SKM-1 treated with dmso at 0.1 percent for 144 hours (cell line): ENCODE results near the gene DCP1A.

Source experiments
- DNase-seq: peaks from one replicate; lab custom pipeline; 2025; ENCODE audit not compliant: unreplicated experiment; lab: John Stamatoyannopoulos, UW

Gene DCP1A

DNA sequence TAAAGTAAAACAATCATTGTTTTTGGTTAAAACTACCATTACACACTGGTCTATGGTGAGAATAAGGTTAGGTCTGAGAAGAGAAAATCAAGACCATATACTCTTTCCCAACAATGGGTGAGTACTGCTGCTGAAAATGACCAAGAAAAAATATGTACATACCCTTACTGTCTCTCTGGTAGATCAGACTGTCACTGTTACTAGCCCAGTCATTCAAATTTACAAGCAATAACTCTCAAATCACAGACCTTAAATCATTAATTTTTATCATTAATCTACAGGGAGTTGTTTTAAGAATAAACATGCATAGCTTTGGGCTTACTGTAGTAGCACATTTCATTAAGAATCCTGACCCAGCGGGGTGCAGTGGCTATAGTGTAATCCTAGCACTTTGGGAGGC lies 17.4 kb downstream of the DCP1A start:
- DNase-seq: no peak

DNA sequence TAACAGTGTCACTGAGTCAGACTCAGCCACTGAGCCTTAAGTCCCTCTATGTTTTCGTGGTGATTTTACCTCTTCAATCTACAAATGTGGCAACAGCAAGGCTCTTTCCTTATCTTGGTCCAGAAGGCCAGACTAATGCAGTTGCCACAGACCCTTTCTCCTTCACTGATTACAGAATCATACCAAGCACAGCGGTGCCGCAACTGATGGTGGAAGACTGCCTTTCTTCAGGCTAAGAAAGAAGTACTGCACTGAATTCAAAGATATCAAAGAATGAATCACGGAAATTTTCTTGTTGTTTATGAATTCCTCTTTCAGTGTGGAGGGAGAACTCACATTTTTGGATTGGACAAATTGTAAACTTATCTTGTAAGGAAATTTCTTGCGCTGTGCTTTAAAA lies 18.6 kb downstream of the DCP1A start:
- no peak for DNase-seq

DNA sequence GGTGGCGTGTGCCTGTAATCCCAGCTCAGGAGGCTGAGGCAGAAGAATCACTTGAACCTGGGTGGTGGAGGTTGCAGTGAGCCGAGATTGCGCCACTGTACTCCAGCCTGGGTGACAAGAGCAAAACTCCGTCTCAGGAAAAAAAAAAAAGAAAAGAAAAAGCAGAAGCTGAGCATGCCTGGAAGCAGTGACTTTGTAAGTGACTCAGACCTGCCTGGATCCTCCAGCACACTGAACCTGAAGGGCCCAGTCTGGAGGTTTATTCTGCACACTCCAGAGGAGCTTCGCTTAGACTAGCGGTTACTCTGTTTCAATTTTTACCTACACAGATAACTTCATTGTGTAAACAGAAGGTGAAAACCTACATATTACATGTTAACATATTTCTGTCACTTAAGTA lies 19.4 kb downstream of the DCP1A start:
- DNase-seq: peak; percentile 79

DNA sequence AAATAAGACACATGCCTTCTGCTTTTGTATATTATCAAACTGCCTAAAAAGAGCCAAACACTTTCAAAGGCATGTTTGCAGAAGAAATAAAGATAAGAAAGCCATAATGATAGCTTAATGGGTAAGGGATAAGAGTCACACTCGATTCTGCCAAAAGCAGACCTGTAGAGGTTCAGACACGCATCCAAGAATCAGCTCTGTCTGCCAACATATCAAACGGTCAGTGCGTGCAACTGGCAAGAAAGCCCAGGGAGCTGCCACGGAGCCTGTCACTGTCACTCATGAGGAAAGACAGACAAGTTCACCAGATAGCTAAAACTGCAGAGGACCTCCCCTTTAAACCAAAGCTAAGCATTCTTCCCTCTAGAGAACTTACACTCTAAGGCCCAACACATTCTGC lies 23.2 kb downstream of the DCP1A start:
- no peak for DNase-seq

DNA sequence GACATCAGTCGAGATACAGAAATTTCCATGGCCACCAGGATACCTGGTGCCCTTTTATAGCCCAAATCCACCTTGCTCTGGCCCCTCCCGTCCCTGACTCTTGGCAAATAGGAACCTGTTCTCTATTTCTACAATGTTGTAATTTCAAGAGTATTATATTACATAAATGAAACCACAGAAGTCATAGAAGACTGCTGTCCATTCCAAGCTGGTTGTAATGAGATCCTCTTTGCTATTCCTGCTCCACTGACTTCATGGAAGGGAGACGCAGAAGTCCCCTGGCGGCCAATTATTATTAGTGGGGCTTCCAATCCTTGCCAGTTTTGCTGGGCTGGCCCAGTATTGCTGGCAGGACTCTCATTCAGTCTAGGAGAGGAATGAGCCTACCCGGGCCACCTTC lies 26.6 kb downstream of the DCP1A start:
- no peak for DNase-seq

DNA sequence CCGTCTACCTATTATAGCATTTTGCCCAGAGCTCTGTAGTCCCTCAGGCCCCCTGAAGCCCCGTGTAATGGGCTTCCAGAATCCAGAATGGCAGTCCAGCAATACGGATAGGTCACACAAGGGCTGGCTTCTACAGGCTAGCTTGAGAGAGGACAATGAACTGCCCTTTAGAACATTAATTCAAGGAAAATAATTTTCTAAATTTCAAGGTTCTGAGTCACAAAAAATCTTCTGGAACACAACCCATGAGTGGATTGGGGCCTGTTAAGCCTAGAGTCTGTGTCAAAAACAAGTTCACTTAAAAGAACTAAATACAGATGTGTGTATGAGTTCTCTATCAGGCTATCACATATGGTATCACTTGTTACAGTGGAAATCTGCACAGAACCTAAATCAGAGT lies 28.8 kb downstream of the DCP1A start:
- no peak for DNase-seq

DNA sequence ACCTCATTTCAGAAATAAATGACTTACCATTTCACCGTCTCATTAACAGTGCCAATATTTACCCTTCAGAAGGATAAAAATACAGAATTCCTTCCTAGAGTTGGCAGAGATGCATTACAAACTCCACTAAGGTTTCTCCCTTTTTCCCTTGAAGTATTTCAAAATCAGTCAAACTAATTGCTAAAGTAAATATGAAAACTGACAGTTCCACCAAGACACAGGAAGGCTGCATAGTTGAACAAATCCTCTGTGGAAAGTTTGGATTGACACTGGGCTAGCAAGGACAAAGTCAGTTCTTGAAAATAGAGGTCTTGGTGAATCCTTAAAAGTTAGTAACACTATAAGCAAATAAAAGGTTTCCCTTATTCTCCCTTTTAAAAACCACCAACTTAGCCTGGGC lies 34.5 kb downstream of the DCP1A start:
- DNase-seq: no peak

DNA sequence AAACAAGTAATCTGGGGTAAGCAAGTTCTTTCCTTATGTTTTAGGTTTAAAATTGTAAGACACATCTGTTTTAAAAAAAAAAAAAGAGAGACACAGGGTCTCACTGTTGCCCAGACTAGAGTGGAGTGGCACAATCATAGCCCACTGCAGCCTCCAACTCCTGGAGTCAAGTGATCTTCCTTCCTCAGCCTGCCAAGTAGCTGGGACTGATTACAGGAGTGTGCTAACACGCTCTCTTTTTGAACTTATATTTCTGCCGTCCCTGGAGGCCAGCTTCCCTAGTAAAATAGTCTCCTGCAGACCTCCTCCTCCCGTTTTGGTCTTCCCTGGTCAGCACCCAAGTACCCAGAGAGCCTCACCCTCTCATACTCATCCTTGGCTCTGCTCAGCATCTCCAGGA lies 35.5 kb downstream of the DCP1A start:
- DNase-seq: no peak

DNA sequence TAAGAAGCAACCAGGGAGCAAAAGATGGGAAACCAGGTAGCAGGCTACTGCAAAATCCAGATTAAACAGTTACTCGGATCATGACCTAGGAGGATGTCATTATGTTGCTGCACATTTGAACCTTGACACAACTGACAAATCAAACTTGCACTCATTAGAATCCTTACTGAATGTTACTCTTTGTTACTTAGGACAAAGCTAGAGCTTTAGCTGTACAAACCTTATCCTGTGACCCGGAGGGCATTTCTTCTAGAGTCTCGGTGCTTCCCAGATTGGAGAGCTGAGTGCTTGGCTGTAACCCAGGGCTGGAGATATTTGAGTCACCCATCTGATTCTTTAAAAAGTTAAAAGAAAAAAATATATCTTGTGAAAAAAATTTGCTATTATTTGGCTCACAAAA lies 43.4 kb downstream of the DCP1A start:
- no peak for DNase-seq

DNA sequence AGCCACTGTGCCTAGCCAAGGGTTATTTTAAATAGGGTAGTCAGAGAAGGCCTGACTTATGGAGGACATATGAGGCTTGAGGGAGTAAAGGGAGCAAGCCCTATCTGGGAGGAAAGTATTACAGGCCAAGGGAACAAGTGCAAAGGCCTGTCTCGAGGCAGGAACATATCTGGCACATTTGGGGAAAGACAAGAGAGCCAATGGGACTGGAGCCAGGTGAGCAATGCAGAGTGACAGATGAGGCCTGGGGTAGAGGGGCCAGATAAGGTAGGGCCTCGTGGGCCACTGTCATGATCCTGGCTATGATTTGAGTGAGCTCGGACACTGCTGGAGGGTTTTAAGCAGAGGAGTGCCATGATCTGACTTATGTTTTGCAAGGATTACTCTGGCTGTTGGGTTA lies 43.8 kb downstream of the DCP1A start:
- no peak for DNase-seq

DNA sequence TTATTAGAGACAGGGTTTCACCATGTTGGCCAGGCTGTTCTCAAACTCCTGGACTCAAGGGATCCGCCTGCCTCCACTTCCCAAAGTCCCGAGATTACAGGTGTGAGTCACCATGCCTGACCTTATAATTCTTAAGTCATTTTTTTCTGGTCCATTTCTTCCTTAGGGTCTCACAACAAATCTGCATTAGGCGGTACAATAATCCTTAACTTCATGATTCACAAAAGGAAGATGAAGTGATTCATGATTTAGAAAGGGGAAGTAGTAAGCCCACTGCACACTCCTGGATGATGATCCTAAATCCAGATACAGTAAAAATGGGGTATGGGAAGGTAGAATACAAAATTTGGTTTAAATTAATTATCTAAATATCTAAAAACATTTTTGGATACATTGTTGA lies 46.5 kb downstream of the DCP1A start:
- DNase-seq: no peak

DNA sequence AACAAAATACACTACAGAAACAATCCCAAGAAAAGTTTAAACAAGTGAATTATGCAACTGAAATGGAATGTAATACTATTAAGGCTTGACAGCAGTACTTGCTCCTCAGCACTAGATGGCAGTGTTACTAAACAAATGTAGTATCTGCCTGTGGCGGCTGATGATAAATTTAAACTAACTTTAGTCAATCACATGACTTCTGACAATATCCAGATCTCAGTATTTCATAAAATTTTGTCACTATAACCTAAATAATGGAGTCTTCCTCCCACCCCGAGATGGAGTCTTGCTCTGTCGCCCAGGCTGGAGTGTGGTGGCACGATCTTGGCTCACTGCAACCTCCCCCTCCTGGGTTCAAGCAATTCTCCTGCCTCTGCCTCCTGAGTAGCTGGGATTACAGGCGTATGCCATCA lies 47.7 kb downstream of the DCP1A start:
- peak; percentile 57 for DNase-seq

DNA sequence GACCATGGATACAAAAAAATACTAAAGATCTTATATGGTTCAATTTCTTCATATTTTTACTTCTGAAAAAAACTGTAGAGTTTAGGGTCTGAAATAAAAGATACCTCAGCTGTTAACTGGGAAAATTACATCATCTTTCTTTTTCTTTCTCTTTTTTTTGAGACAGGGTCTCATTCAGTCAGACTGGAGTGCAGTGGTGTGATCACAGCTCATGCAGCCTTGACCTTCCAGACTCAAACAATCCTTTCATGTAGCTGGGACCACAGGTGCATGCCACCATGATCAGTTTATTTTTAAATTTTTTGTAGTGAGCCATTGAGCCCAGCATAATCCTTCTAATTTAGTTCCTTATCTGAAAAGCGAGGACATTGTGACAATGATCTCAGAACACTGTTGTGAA lies 51.9 kb downstream of the DCP1A start:
- no peak for DNase-seq

DNA sequence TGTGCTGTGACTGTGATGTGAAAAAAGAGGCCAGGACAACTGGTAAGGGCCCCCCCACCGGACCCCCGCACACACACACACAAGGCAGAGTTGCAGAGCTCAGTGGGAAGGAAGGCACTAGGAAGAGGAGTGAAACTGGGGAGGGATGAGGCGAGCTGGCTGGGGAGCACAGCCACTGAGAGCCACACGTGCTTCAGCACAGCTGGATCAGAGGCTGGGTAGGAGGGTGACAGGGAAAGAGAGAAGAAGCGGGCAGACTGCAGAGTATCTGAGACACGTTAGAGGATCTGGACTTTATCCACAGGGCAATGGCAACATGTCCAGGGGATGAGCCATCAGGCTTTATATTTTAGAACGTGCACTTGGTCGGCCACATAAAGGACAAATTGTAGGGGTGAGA lies 53.5 kb downstream of the DCP1A start:
- DNase-seq: no peak

DNA sequence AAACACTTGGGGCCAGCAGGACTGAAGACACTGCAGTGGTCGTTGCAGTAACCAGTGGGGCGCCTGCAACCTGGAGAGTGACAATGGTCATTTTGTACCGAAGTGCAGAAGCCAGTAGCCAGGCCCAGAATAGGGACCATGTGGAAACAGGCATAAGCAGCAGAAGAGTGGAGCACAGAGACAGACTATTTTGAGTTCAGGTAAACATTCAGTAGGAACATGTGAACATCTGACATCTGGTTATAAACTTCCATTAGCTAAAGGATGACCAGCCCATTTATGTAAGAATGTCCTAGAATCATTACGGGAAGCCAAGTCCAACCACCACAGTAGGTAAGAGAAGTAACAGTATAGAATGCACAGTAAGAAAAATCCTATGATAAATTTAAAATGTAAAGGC lies 59.1 kb downstream of the DCP1A start:
- DNase-seq: no peak

DNA sequence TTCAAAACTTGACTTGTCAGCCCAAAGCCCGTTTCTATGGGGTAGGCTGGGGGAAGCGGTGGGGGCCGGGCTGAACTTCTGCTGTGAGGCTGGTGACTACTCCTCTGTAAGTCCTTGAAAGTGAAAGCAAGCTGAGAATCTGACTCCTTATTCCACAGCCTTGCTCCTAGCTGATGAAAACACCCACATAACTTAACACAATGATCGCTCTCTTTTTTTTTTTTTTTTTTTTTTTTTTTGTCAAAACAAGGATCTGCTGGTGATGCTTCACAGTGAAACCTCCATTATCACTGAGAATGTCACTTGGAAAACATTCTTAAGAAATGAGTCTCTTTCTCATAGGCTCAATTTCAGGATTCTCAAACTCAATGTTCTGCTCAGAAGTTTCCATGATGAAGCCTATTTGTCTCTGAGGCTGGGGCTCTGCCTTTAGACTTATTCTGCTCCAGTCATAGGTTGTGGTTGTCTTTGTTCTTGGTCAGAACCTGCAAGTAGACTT lies 60.2 kb downstream of the DCP1A start:
- DNase-seq: no peak

DNA sequence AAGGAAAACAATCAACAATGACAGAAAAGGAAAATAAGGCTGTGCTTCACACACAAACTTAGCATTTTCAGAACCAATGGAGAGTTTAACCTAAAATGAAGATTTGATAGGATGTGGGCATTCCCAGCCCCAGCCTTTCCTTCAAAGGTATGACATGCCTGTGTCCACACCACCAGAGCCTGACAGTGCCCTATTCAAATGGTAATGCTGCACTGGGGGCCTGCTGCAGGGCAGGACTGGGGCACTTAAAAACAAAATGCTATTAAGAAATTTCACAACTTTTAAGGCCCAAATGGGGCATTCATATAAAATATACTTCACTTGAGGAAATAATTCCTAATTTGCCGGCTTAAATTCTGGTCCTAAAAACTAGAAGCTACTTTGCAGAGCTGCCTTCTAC lies 60.6 kb downstream of the DCP1A start:
- no peak for DNase-seq

DNA sequence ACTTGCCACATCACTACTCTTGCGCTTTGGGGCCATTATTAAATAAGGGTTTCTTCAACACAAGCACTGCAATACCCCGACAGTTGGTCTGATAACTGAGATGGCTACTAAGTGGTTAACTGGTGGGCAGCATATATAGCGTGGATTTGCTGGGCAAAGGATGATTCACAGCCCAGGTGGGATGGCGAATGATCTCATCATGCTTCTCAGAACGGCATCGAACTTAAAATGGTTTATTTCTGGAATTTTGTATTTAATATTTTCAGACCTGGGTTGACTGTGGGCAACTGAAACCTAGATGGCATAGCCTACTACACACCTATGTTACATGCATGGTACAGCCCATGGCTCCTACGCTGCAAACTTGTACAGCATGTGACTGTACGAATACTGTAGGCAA lies 64.8 kb downstream of the DCP1A start:
- DNase-seq: no peak

DNA sequence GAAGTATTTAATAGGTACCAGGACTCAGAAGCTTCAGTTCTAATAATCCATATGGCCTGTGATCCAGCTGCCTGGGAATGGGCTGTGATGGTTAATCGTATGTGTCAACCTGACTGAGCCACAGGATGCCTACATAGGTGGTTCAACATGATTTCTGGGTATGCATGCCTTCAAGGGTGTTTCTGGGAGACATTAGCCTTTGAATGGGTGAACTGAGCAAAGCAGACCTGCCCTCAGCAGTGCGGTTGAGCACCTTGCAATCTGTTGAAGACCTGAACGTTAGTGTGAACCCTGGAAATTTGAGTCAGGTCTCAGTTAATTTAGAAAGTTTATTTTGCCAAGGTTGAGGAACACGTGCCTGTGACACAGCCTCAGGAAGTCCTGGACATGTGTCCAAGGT lies 68.7 kb downstream of the DCP1A start:
- no peak for DNase-seq

DNA sequence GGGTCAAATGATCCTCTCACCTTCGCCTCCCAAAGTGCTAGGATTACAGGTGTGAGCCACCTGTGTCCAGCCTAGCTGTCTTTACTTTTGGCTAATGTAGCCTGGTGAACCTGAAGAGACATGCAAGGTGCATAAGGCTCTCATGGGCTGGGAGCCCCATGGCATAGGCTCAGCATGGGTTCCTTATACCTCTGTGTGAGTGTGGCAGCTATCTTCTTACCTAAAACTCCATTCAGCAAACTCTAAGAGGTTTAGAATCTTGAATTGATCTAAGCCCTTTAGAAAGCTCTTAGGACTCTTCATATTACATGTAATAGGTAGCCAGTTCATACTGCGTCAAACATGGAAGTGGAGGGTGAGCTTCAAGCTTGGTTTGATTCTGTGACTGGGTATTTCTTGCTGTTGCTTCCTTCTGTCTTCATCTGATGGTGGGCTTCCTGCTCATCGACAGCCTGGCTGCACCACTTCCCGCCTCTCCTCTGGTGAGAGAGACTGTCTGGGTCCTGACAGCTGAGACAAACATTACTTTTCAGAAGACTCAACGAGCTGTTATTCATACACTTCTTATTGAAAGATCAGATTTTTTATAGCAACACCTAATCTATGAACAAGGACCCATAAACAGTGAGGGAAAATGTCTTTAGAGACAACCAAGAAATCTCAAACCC lies 72.3 kb downstream of the DCP1A start:
- DNase-seq: no peak

DNA sequence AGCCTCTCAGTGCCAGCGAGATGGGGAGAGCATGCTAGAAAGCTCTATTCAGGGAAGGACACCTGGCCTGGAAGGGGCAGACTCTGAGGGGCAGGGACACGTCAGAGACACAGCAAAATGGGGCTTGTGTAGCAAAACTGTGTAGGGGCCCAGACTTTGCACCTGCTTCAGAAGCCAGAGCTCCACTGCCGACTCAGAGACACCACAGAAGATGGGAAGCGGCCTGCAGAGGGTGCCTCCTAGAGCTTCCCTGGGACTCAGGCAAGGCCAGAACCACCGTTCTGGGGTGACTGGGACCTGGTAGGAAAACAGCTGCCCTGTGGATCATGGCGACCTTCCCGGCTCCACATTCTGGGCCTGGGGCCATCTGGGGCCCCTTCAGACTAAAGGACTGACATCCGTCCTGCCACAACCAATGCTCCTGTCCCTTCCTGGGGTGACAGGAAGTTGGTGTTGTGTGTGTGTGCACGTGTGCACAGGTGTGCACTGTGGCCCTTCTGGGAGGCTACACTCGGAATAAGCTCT lies 74.1 kb downstream of the DCP1A start:
- no peak for DNase-seq

DNA sequence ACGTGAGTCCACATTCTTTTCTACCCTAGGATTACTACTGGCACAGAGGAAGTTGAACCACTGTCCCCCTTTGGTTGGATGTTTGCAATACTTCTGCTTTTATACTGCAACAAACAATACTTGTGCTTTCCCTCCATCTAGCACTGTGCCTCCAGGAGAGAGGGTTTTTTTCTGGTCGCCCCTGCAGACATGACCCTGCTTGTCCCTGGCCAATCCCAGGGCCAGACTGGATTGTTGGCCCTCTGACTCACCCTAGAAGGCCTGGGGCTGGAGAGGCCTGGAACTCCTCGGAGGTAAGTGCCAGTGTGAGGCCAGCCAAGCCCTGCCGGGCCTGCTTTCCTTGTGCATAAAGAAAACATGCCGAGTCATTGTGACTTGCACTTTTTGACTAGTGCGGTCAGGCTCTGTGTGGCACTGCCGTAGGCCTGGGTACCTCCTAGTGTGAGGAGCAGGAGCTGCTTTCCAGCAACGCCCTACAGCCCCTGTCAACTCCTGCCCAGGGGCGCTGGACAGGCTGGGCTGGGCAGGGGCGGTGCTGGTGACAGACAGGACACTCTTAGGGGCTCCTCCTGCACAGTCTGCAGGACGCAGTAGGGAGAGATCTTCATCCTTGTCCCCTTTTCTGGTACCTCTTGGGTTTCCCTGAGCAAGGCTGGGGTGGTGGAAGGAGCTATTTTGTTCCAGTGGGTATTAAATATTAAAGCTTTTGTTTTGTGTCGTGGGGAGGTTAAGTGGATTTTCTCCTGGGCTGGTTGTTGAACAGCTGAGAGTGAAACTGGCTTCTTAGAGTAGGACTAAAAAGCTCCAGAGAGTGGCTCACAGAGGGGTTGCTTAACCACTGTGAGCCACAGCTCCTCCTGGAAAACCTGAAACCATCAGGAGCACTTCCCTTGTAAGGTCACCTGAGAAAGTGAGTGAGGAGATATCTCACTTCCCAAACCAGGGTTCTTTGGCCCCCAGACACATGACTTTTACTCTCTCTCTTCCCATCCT lies 77.2 kb downstream of the DCP1A start:
- peak; percentile 95 for DNase-seq
